ENCODE data around the gene DEAF1. TPM values are rescaled to one million over a fixed set of nuclear protein-coding genes. Genes with fewer than 3 reads are reported as not detected.
A peak's percentile ranks its signal among the peaks of the same experiment; 100 is the strongest.

The DEAF1 gene
- total RNA-seq, 1 experiment from 2014 or later: 33.9 TPM

GRCh38 chr11:704228-704674 lies 9.2 kb upstream of the DEAF1 start:
- Histone ChIP-seq H3K36me3 (ENCODE audit: control insufficient read depth in 1 of 2, insufficient read depth in 2 of 2, low read length in 2 of 2) (no peaks in the 10 kb centered on the region; a peak in 1 of 4 replicates), H3K79me2 (ENCODE audit: insufficient read depth, low read length) (peaks cover 25% of the 10 kb centered on the region), H3K9me2 (ENCODE audit: insufficient read depth) (no peaks in the 10 kb centered on the region), H3K4me1 (ENCODE audit: control insufficient read depth in 1 of 2, insufficient read depth in 2 of 2, low read length in 2 of 2) (peaks cover 39 to 54% of the 10 kb centered on the region in 2 experiments), H4K20me1 (ENCODE audit: insufficient read depth) (no peaks in the 10 kb centered on the region), H2AFZ (ENCODE audit: low read depth, low read length, poor library complexity, severe bottlenecking) (no peak overlapping the region), H3K9me3 (ENCODE audit: control insufficient read depth in 1 of 2, insufficient read depth in 1 of 2, low read depth in 1 of 2, low read length in 2 of 2) (no peaks in the 10 kb centered on the region), H3K4me2 (ENCODE audit: low read length) (peak overlapping the region; percentile 98; the same call in 1 of the 2 replicates), H3K27ac (ENCODE audit: low read depth, low read length) (peak overlapping the region; percentile 99), H3K4me3 (replicated peaks in 1 of 2; ENCODE audit: low read depth in 1 of 2, low read length in 2 of 2) (no peak overlapping the region), H3K9ac (ENCODE audit: low read length) (no peak overlapping the region), H3K27me3 (ENCODE audit: insufficient read depth, low read length) (no peaks in the 10 kb centered on the region)
- intact Hi-C loops (cut with micrococcal nuclease): no loop called here
- ATAC-seq (no peak), DNase-seq (ENCODE audit: low read depth, low spot score) (no peak)
- ChIA-PET RAD21 (ENCODE audit: low non-redundant PET in 1 of 2, low total read pairs in 2 of 2, uncharacterized antibody in 2 of 2, unreplicated experiment in 2 of 2) (no interaction called here), CTCF (interaction anchor here (0.7 to 3.1 kb wide), 3 partner anchors 9 to 43 kb away, joined by 3 to 24 read pairs (median 9); partner anchors contain the start of genes DEAF1, TALDO1 and TMEM80), POLR2A (no interaction called here)
- TF ChIP-seq ZFX (IDR thresholded peaks at IDR 0.05) (no peak), RAD21 (IDR thresholded peaks at IDR 0.05; ENCODE audit: low read depth) (no peak), CEBPB (IDR thresholded peaks at IDR 0.05; ENCODE audit: low read depth) (no peak), POLR2AphosphoS5 (IDR thresholded peaks at IDR 0.05; ENCODE audit: low read depth, low read length) (no peak)
- no TSS peak for BruUV-seq (replicated peaks)

GRCh38 chr11:703506-703905 lies 8.5 kb upstream of the DEAF1 start:
- peaks cover 27% of the 10 kb centered on the region for H3K79me2 ChIP-seq (ENCODE audit: insufficient read depth, low read length)
- POLR2A ChIA-PET: interaction anchor here (0.6 kb wide), 1 partner anchor 149 kb away, joined by 3 read pairs; no protein-coding TSS in a partner anchor
- H2AFZ ChIP-seq (ENCODE audit: low read depth, low read length, poor library complexity, severe bottlenecking): no peak overlapping the region
- RAD21 ChIA-PET (ENCODE audit: low non-redundant PET in 1 of 2, low total read pairs in 2 of 2, uncharacterized antibody in 2 of 2, unreplicated experiment in 2 of 2): no interaction called here
- H3K36me3 ChIP-seq (ENCODE audit: control insufficient read depth in 1 of 2, insufficient read depth in 2 of 2, low read length in 2 of 2): no peaks in the 10 kb centered on the region; a peak in 1 of 4 replicates
- no peaks in the 10 kb centered on the region for H3K9me2 ChIP-seq (ENCODE audit: insufficient read depth)
- no peaks in the 10 kb centered on the region for H3K27me3 ChIP-seq (ENCODE audit: insufficient read depth, low read length)
- CTCF ChIA-PET: no interaction called here
- no peak overlapping the region for H3K4me2 ChIP-seq (ENCODE audit: low read length)
- ATAC-seq: no peak
- H3K27ac ChIP-seq (ENCODE audit: low read depth, low read length): peak overlapping the region; percentile 58; the same call in 1 of the 2 replicates
- H3K9me3 ChIP-seq (ENCODE audit: control insufficient read depth in 1 of 2, insufficient read depth in 1 of 2, low read depth in 1 of 2, low read length in 2 of 2): no peaks in the 10 kb centered on the region
- intact Hi-C loops (cut with micrococcal nuclease): no loop called here
- TSS peak; percentile 38 for BruUV-seq (replicated peaks)
- no peak for TF ChIP-seq EZH2phosphoT487 (IDR thresholded peaks at IDR 0.05; ENCODE audit: borderline replicate concordance)
- TF ChIP-seq ZFX (IDR thresholded peaks at IDR 0.05): no peak
- TF ChIP-seq RAD21 (IDR thresholded peaks at IDR 0.05; ENCODE audit: low read depth): no peak
- no peak for TF ChIP-seq SIN3A (IDR thresholded peaks at IDR 0.05; ENCODE audit: low read depth)
- TF ChIP-seq CEBPB (IDR thresholded peaks at IDR 0.05; ENCODE audit: low read depth): no peak
- TF ChIP-seq FOSL1 (IDR thresholded peaks at IDR 0.05; ENCODE audit: low read depth): no peak
- no peak for TF ChIP-seq SRF (IDR thresholded peaks at IDR 0.05; ENCODE audit: low read depth)
- TF ChIP-seq EGR1 (IDR thresholded peaks at IDR 0.05; ENCODE audit: low read depth): no peak
- no peak for TF ChIP-seq ZBTB33 (IDR thresholded peaks at IDR 0.05; ENCODE audit: extremely low read depth, insufficient replicate concordance, low read length)
- TF ChIP-seq POLR2AphosphoS5 (IDR thresholded peaks at IDR 0.05; ENCODE audit: low read depth, low read length): no peak
- no peak for TF ChIP-seq YY1 (IDR thresholded peaks at IDR 0.05; ENCODE audit: extremely low read depth, insufficient replicate concordance, low read depth, low read length)
- TF ChIP-seq JUND (IDR thresholded peaks at IDR 0.05): no peak
- TF ChIP-seq MAX (IDR thresholded peaks at IDR 0.05): no peak
- TF ChIP-seq, protein P1, sequence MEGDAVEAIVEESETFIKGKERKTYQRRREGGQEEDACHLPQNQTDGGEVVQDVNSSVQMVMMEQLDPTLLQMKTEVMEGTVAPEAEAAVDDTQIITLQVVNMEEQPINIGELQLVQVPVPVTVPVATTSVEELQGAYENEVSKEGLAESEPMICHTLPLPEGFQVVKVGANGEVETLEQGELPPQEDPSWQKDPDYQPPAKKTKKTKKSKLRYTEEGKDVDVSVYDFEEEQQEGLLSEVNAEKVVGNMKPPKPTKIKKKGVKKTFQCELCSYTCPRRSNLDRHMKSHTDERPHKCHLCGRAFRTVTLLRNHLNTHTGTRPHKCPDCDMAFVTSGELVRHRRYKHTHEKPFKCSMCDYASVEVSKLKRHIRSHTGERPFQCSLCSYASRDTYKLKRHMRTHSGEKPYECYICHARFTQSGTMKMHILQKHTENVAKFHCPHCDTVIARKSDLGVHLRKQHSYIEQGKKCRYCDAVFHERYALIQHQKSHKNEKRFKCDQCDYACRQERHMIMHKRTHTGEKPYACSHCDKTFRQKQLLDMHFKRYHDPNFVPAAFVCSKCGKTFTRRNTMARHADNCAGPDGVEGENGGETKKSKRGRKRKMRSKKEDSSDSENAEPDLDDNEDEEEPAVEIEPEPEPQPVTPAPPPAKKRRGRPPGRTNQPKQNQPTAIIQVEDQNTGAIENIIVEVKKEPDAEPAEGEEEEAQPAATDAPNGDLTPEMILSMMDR (IDR thresholded peaks at IDR 0.05 in 2 of 3, conservative IDR thresholded peaks at IDR 0.05 in 1 of 3; ENCODE audit: borderline replicate concordance in 1 of 3, insufficient read depth in 1 of 3, low read depth in 2 of 3, low read length in 2 of 3): no peak
- no peak for TF ChIP-seq TCF7L2 (IDR thresholded peaks at IDR 0.05; ENCODE audit: borderline replicate concordance, extremely low read depth, insufficient read depth, insufficient read length)
- TF ChIP-seq EZH2 (IDR thresholded peaks at IDR 0.05): no peak
- no peak for TF ChIP-seq ATF3 (IDR thresholded peaks at IDR 0.05)
- peaks cover 37 to 49% of the 10 kb centered on the region in 2 experiments for H3K4me1 ChIP-seq (ENCODE audit: control insufficient read depth in 1 of 2, insufficient read depth in 2 of 2, low read length in 2 of 2)
- no peak for DNase-seq (ENCODE audit: low read depth, low spot score)
- no peaks in the 10 kb centered on the region for H4K20me1 ChIP-seq (ENCODE audit: insufficient read depth)
- H3K9ac ChIP-seq (ENCODE audit: low read length): no peak overlapping the region
- H3K4me3 ChIP-seq (replicated peaks in 1 of 2; ENCODE audit: low read depth in 1 of 2, low read length in 2 of 2): no peak overlapping the region

All from HCT116 (cell line).